Prostate gland (tissue), 2 donors: ENCODE measurements around the gene ICOS. TPM values are rescaled to one million over a fixed set of nuclear protein-coding genes. Genes with fewer than 3 reads are reported as not detected.
A peak's percentile ranks its signal among the peaks of the same experiment; 100 is the strongest.

ENCODE experiments used
- DNase-seq: peaks from one replicate; pipeline ENCODE4 v3.0.0-alpha.2; 2019; ENCODE audit warnings: low spot score
- H3K27ac ChIP-seq, 2 donors: fragments of 200-600 bp; sonication (generic); 2 replicates each; pipeline ENCODE4 v1.5.1; 2017 to 2019
- H3K27me3 ChIP-seq: fragments of 200-600 bp; sonication (generic); replicated peaks from 2 replicates; pipeline ENCODE4 v1.5.1; 2019; ENCODE audit not compliant: insufficient read depth
- H3K36me3 ChIP-seq, 2 donors: fragments of 200-600 bp; sonication (generic); 1 replicate in 1 of 2; 2 replicates in 1 of 2; pipeline versions ENCODE4 v1.5.1 to v1.8.1; 2017 to 2019
- H3K4me1 ChIP-seq: fragments of 200-600 bp; sonication (generic); replicated peaks from 2 replicates; pipeline ENCODE4 v1.5.1; 2019
- H3K4me3 ChIP-seq, 2 donors: fragments of 200-600 bp; sonication (generic); 2 replicates each; pipeline ENCODE4 v1.5.1; 2017 to 2019
- H3K9me3 ChIP-seq: fragments of 200-600 bp; sonication (generic); 2 replicates; pipeline ENCODE4 v1.5.1; 2017
- CTCF ChIP-seq, 4 experiments: fragments of 200-600 bp in 2 of 4; fragments of 450-650 bp in 2 of 4; sonication (generic) in 2 of 4; IDR thresholded peaks; 1 replicate in 3 of 4; 2 replicates in 1 of 4; pipeline ENCODE4 v1.5.1; 2016 to 2019; ENCODE audit warnings: antibody characterized with exemption in 4 of 4, mild to moderate bottlenecking in 2 of 4, moderate library complexity in 2 of 4
- POLR2A ChIP-seq: fragments of 450-650 bp; IDR thresholded peaks from one replicate; pipeline ENCODE4 v1.6.1; 2016; ENCODE audit warnings: antibody characterized with exemption, mild to moderate bottlenecking
- POLR2AphosphoS5 ChIP-seq: sonication (generic); formaldehyde crosslinking; IDR thresholded peaks from one replicate; pipeline ENCODE4 v1.6.1; 2017; ENCODE audit warnings: antibody characterized with exemption
- WGBS: methylation state at CpG from one replicate; pipeline ENCODE4 v1.1.5; 2018; 5-methylcytosine and 5-hydroxymethylcytosine counted together
- intact Hi-C: fragments of 100-400 bp; cut with DNase I; formaldehyde crosslinking; loops from one replicate; pipeline ENCODE4 v1.14.2; 2022
- total RNA-seq, 2 donors: library from RNA; depleted of rRNA; stranded (reverse); fragments of >200 nt; gene quantifications; one replicate each; pipeline ENCODE4 v1.1.0, GENCODE V29; 2016

ICOS gene
- total RNA-seq, 2 donors from 2014 or later: 0.09 TPM; not detected in 1

DNA sequence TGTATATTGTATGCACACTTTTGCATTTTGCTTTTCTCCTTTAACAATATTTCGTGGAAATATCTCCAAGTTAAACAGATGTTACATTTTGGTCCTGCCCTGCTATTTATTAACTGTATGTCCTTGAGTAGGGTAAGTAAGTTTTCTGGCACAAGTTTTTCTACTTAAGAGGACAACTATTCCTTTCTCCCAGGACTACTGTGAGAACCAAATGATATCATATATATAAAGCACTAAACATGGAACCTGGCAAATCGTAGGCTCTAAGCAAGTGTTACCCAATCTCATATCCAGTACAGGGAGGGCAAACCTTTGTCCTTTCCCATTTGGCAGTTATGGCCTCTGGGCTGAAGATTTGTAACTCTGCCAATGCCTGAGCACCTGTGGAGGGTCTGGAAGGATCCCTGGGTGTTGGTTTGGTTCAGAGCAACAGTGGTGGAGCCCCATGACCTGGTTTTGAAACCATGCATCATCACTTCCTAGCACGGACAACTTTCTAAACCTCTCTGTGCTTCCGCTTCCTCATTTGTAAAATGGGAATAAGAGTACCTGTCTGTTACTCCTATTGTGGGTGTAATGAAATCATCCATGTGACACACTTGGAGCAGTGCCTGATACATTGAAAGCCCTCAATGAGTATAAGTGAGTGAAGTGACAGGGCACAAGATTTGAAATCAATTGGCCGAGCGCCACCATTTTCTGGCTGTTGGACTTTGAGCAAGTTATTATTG is 28.3 kb upstream of the ICOS start:
- H3K4me1 ChIP-seq: no peaks in the 10 kb centered on the region
- TF ChIP-seq POLR2AphosphoS5: no peak
- no peak for TF ChIP-seq CTCF (IDR thresholded peaks at IDR 0.05)
- no peak for TF ChIP-seq POLR2A
- H3K27ac ChIP-seq: no peak overlapping the region
- no peak for DNase-seq
- no peak overlapping the region for H3K4me3 ChIP-seq
- H3K9me3 ChIP-seq: no peaks in the 10 kb centered on the region
- no peaks in the 10 kb centered on the region for H3K36me3 ChIP-seq
- intact Hi-C loops: loop anchor here (10.0 kb wide), 1 partner anchor 93 kb away; no protein-coding TSS in a partner anchor
- WGBS: 88% methylated on average over 6 of the region's 6 CpGs
- H3K27me3 ChIP-seq: no peaks in the 10 kb centered on the region

DNA sequence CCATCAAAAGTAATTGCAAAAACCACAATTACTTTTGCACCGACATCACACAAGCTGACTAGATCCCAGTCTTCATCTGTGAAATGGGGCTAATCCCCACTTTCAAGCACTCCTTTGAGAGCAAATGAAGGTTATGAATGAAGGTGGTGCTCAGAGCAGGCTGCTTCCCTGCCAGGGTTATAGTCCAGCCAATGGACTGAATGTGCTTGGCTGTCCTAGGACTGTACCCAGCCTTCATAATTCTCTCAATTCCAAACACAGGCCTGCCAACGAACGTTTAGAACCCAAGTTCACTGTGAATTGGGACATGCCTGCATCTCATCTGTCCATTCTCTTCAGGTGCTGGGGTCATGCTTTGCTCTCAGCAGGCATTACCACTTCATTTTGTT is 27.8 kb upstream of the ICOS start:
- 52% methylated on average over 3 of the region's 3 CpGs for WGBS
- Histone ChIP-seq H3K36me3 (no peaks in the 10 kb centered on the region), H3K9me3 (no peaks in the 10 kb centered on the region), H3K4me3 (no peak overlapping the region), H3K4me1 (no peaks in the 10 kb centered on the region), H3K27me3 (no peaks in the 10 kb centered on the region), H3K27ac (no peak overlapping the region)
- DNase-seq: no peak
- intact Hi-C loops: loop anchor here (10.0 kb wide), 1 partner anchor 94 kb away; no protein-coding TSS in a partner anchor
- TF ChIP-seq CTCF (IDR thresholded peaks at IDR 0.05) (no peak), POLR2AphosphoS5 (no peak)

DNA sequence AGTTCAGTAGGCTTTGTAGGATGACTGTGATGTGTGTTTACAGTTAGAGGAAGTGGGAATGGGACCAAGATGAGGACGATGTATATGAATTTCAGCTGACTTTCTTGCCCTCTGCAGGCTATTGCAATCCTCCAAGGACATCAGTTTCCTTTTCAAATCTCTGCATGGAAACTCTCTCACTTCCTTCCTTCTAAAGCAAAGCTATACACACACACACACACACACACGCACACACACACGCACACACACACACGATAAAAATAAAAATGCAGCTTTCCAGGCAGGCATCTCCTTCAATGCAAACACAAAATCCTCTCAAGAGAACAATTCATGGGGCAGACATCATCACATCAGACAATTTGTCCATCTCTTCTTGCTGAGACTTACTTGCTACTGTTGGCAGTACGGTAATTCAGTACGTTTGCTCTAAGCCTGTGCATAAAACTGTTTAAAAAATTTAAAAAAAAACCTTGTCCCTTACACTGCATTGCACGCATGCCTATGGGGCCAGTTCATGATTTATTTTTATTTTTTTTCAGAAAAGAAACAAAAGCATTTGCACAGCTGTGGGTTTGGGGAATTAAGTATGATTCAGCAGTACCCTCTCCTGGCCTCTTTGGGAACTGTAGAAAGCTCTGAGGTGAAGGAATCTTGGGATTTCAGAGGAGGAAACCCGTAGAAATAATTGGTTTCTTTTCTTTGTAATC is 27.1 kb upstream of the ICOS start:
- Histone ChIP-seq H3K27ac (no peak overlapping the region), H3K27me3 (no peaks in the 10 kb centered on the region), H3K4me3 (no peak overlapping the region), H3K9me3 (no peaks in the 10 kb centered on the region), H3K4me1 (no peaks in the 10 kb centered on the region), H3K36me3 (no peaks in the 10 kb centered on the region)
- intact Hi-C loops: loop anchor here (10.0 kb wide), 1 partner anchor 95 kb away; no protein-coding TSS in a partner anchor
- 8% methylated on average over 8 of the region's 8 CpGs for WGBS
- no peak for DNase-seq
- no peak for TF ChIP-seq POLR2A
- peak in 3 of 4 experiments; percentile 51 to 65 (median 61) for TF ChIP-seq CTCF (IDR thresholded peaks at IDR 0.05)

DNA sequence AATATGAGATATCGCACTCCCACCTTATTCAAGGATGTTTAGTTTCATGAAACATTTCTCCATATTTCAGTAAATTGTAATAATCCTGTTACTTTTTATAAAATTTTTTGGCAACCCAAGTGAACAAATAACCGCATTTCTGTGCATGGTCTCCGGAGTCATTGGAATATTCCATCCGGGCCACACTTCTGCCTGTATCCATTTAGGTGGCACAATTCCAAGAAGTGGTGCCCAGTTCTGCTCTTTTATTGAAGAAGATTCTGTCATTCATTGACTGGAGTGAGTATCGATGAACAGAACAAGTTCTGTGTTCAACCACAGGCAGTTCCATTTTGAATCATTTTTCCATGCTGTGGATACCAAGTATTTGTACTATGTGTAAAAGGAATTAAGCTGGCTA is 26.6 kb upstream of the ICOS start:
- TF ChIP-seq POLR2A: no peak
- TF ChIP-seq POLR2AphosphoS5: no peak
- TF ChIP-seq CTCF (IDR thresholded peaks at IDR 0.05): no peak
- H3K4me3 ChIP-seq: no peak overlapping the region

More for the DNA sequence above, 26.6 kb upstream of the ICOS start:
- Histone ChIP-seq H3K9me3 (no peaks in the 10 kb centered on the region), H3K27ac (no peak overlapping the region), H3K36me3 (no peaks in the 10 kb centered on the region), H3K4me1 (no peaks in the 10 kb centered on the region), H3K27me3 (no peaks in the 10 kb centered on the region)
- no peak for DNase-seq
- 46% methylated on average over 5 of the region's 5 CpGs for WGBS
- intact Hi-C loops: loop anchor here (10.0 kb wide), 1 partner anchor 95 kb away; no protein-coding TSS in a partner anchor
